CD14-positive monocyte (primary cell): ENCODE measurements around the gene CNTN6. TPM values are rescaled to one million over a fixed set of nuclear protein-coding genes. Genes with fewer than 3 reads are reported as not detected.

Source experiments
- DNase-seq, 3 donors: peaks; one replicate each; pipeline ENCODE4 v3.0.0-alpha.2; 2011 to 2022
- H2AFZ ChIP-seq: 2 replicates; pipeline ENCODE4 v1.6.0; 2012; ENCODE audit warnings: mild to moderate bottlenecking, low read depth, low read length, inconsistent platforms; ENCODE audit not compliant: insufficient read depth, poor library complexity, severe bottlenecking
- H3K27ac ChIP-seq, 2 donors: 1 replicate in 1 of 2; 2 replicates in 1 of 2; pipeline ENCODE4 v1.5.1; 2012 to 2013; ENCODE audit warnings: low read length in 2 of 2, control low read depth in 1 of 2, inconsistent platforms in 1 of 2, low read depth in 1 of 2, mild to moderate bottlenecking in 1 of 2
- H3K27me3 ChIP-seq, 2 donors: one replicate each; pipeline versions ENCODE4 v1.6.0 to v1.6.1; 2011 to 2013; ENCODE audit warnings: low read length in 2 of 2; ENCODE audit not compliant: control insufficient read depth in 2 of 2, insufficient read depth in 2 of 2
- H3K36me3 ChIP-seq, 2 donors: replicated peaks in 1 of 2; 1 replicate in 1 of 2; 2 replicates in 1 of 2; pipeline versions ENCODE4 v1.5.1 to v1.6.1; 2012 to 2013; ENCODE audit warnings: low read length in 2 of 2, control low read depth in 1 of 2, inconsistent platforms in 1 of 2, mild to moderate bottlenecking in 1 of 2; ENCODE audit not compliant: insufficient read depth in 2 of 2, control insufficient read depth in 1 of 2
- H3K4me1 ChIP-seq, 2 donors: 1 replicate in 1 of 2; 2 replicates in 1 of 2; pipeline versions ENCODE4 v1.5.1 to v1.6.1; 2012 to 2013; ENCODE audit warnings: low read length in 2 of 2, control low read depth in 1 of 2, inconsistent platforms in 1 of 2, mild to moderate bottlenecking in 1 of 2, moderate library complexity in 1 of 2; ENCODE audit not compliant: insufficient read depth in 2 of 2, control insufficient read depth in 1 of 2
- H3K4me2 ChIP-seq: replicated peaks from 2 replicates; pipeline ENCODE3; 2012; ENCODE audit warnings: low read length, moderate library complexity, mild to moderate bottlenecking; ENCODE audit not compliant: poor library complexity, severe bottlenecking; ENCODE audit errors: extremely low read depth
- H3K4me3 ChIP-seq, 3 experiments: fragments of 200-600 bp in 1 of 3; sonication (generic) in 1 of 3; replicated peaks in 1 of 3; 1 replicate in 2 of 3; 2 replicates in 1 of 3; pipeline ENCODE4 v1.5.1; 2011 to 2013; ENCODE audit warnings: low read length in 3 of 3, mild to moderate bottlenecking in 3 of 3, control low read depth in 2 of 3, low read depth in 2 of 3, inconsistent platforms in 1 of 3, moderate library complexity in 1 of 3
- H3K79me2 ChIP-seq: 2 replicates; pipeline ENCODE4 v1.6.0; 2012; ENCODE audit warnings: mild to moderate bottlenecking, control low read depth, inconsistent platforms, low read length, moderate library complexity; ENCODE audit not compliant: insufficient read depth
- H3K9ac ChIP-seq: 2 replicates; pipeline ENCODE4 v1.6.0; 2017; ENCODE audit warnings: low read length, mild to moderate bottlenecking; ENCODE audit not compliant: insufficient read depth, poor library complexity, severe bottlenecking
- H3K9me3 ChIP-seq, 2 donors: replicated peaks in 1 of 2; 1 replicate in 1 of 2; 2 replicates in 1 of 2; pipeline versions ENCODE4 v1.5.1 to v1.6.1; 2012 to 2013; ENCODE audit warnings: low read length in 2 of 2, control low read depth in 1 of 2; ENCODE audit not compliant: control insufficient read depth in 1 of 2, insufficient read depth in 1 of 2
- H4K20me1 ChIP-seq: 2 replicates; pipeline ENCODE4 v1.6.0; 2012; ENCODE audit warnings: mild to moderate bottlenecking, low read length, control low read depth, moderate library complexity; ENCODE audit not compliant: insufficient read depth
- H3K27ac Mint-ChIP-seq, 7 donors: one replicate each; pipeline ENCODE4 v1.8.0; 2020; ENCODE audit warnings: mild to moderate bottlenecking in 7 of 7, mixed read lengths in 7 of 7, moderate library complexity in 6 of 7, inconsistent platforms in 2 of 7
- H3K27me3 Mint-ChIP-seq, 3 donors: one replicate each; pipeline ENCODE4 v1.8.0; 2021 to 2022; ENCODE audit warnings: low read depth in 3 of 3, mild to moderate bottlenecking in 3 of 3, mixed read lengths in 3 of 3, moderate library complexity in 3 of 3, inconsistent platforms in 1 of 3
- H3K36me3 Mint-ChIP-seq, 2 donors: one replicate each; pipeline ENCODE4 v1.8.0; 2020; ENCODE audit warnings: mixed read lengths in 2 of 2, inconsistent platforms in 1 of 2, mild to moderate bottlenecking in 1 of 2
- H3K4me1 Mint-ChIP-seq: one replicate; pipeline ENCODE4 v1.8.0; 2020; ENCODE audit warnings: mild to moderate bottlenecking, mixed read lengths
- H3K4me3 Mint-ChIP-seq, 2 donors: one replicate each; pipeline ENCODE4 v1.8.0; 2020; ENCODE audit warnings: mild to moderate bottlenecking in 2 of 2, mixed read lengths in 2 of 2, moderate library complexity in 1 of 2
- H3K9me3 Mint-ChIP-seq, 7 donors: one replicate each; pipeline ENCODE4 v1.8.0; 2020 to 2022; ENCODE audit warnings: mixed read lengths in 7 of 7, mild to moderate bottlenecking in 6 of 7, moderate library complexity in 6 of 7, inconsistent platforms in 2 of 7
- CTCF ChIP-seq: fragments of 200-600 bp; IDR thresholded peaks from one replicate; pipeline ENCODE4 v1.8.0; 2022; ENCODE audit warnings: antibody characterized with exemption, mild to moderate bottlenecking
- WGBS: methylation state at CpG from one replicate; pipeline ENCODE4 v1.1.5; 2013; ENCODE audit warnings: missing lambda C conversion rate; ENCODE audit not compliant: insufficient coverage; 5-methylcytosine and 5-hydroxymethylcytosine counted together
- intact Hi-C, 2 donors: fragments of 100-400 bp; cut with micrococcal nuclease; formaldehyde crosslinking; loops; one replicate each; pipeline versions ENCODE4 v1.15.0 to v1.15.1; 2023
- polyA plus RNA-seq, 3 donors: library from polyadenylated mRNA; depleted of rRNA in 1 of 3; unstranded in 2 of 3; stranded (reverse) in 1 of 3; fragments of 300-500 nt in 2 of 3; fragments of >200 nt in 1 of 3; fragmentation: Illumina TruSeq in 2 of 3; gene quantifications; 1 replicate in 2 of 3; 2 replicates in 1 of 3; pipeline ENCODE4 v1.2.3, GENCODE V29; 2012 to 2021

The CNTN6 gene
- polyA plus RNA-seq, 3 donors: not detected

DNA sequence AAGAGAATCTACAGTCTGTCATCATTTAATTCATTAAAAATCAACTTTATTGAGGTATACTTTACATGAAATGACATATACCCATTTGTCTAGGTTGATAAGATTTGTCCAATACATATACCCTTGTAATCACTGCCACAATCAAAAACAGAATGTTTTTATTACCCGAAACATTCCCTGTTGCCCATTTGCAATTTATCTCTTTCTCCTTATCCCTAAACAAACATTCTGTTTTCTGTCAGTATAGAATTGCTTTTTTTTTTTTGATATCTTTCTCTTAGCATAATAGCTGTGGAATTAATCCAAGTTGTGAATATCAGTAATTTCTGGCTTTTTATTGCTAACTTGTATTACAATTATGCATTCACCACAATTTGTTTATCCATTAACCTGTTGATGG is 4.3 kb upstream of the CNTN6 start:
- Histone ChIP-seq H3K9ac (no peak overlapping the region), H3K4me2 (no peak overlapping the region), H3K79me2 (no peaks in the 10 kb centered on the region), H2AFZ (no peak overlapping the region), H3K9me3 (no peaks in the 10 kb centered on the region), H3K27me3 (no peaks in the 10 kb centered on the region), H3K36me3 (no peaks in the 10 kb centered on the region), H3K4me3 (no peak overlapping the region), H3K27ac (no peak overlapping the region), H3K4me1 (no peaks in the 10 kb centered on the region), H4K20me1 (no peaks in the 10 kb centered on the region)
- Mint-ChIP-seq H3K4me1 (no peaks in the 10 kb centered on the region), H3K27me3 (no peaks in the 10 kb centered on the region), H3K36me3 (no peaks in the 10 kb centered on the region), H3K9me3 (peaks cover 0 to 2% (median 0%) of the 10 kb centered on the region in 7 donors), H3K4me3 (no peak overlapping the region), H3K27ac (peak overlapping the region in 1 of 7 donors; percentile 23)
- no CpG with 5 or more reads among the region's 1 CpG for WGBS
- DNase-seq: no peak
- intact Hi-C loops: no loop called here
- no peak for TF ChIP-seq CTCF

GRCh38 chr3:1091286-1091685 is 1.5 kb upstream of the CNTN6 start:
- intact Hi-C loops: no loop called here
- H3K27me3 Mint-ChIP-seq: no peaks in the 10 kb centered on the region

More at GRCh38 chr3:1091286-1091685, 1.5 kb upstream of the CNTN6 start:
- Mint-ChIP-seq H3K9me3 (peaks cover 0 to 2% (median 0%) of the 10 kb centered on the region in 7 donors), H3K27ac (no peak overlapping the region), H3K4me1 (no peaks in the 10 kb centered on the region), H3K36me3 (no peaks in the 10 kb centered on the region), H3K4me3 (no peak overlapping the region)
- TF ChIP-seq CTCF: no peak
- Histone ChIP-seq H3K4me1 (no peaks in the 10 kb centered on the region), H3K27ac (no peak overlapping the region), H4K20me1 (no peaks in the 10 kb centered on the region), H3K4me2 (no peak overlapping the region), H3K27me3 (no peaks in the 10 kb centered on the region), H3K9me3 (no peaks in the 10 kb centered on the region), H3K9ac (no peak overlapping the region), H3K36me3 (no peaks in the 10 kb centered on the region), H3K79me2 (no peaks in the 10 kb centered on the region), H2AFZ (no peak overlapping the region), H3K4me3 (no peak overlapping the region)
- no peak for DNase-seq
- WGBS: 75% methylated on average over 1 of the region's 1 CpG
